Posterior cingulate gyrus (tissue), 11 donors: ENCODE results near the gene NSD2.
"Not testable (repeated sequence)": the region's sequence is repeated elsewhere in the genome, so short reads cannot be mapped to it uniquely, and the experiment has no call there.

Experiments used
- DNase-seq, 10 donors: peaks; one replicate each; pipeline versions ENCODE4 v3.0.0 to v3.0.0-alpha.2; 2020 to 2021; ENCODE audit warnings: mixed read lengths in 3 of 10
- intact Hi-C: fragments of 100-400 bp; cut with DNase I; formaldehyde crosslinking; loops from one replicate; pipeline ENCODE4 v1.15.1; 2023

The NSD2 gene

GRCh38 chr4:2009651-2010233 lies 138.5 kb downstream of the NSD2 start:
- intact Hi-C loops: loop anchor here (5.0 kb wide), 2 partner anchors 33 to 48 kb away; partner anchors contain the start of gene NAT8L
- peak in 6 of 10 donors; percentile 35 to 91 (median 47) for DNase-seq

GRCh38 chr4:2011583-2011982 lies 140.4 kb downstream of the NSD2 start:
- DNase-seq: no peak
- intact Hi-C loops: no loop called here

GRCh38 chr4:2015008-2015407 lies 143.8 kb downstream of the NSD2 start:
- DNase-seq: no peak
- intact Hi-C loops: no loop called here

GRCh38 chr4:2021358-2022018 lies 150.3 kb downstream of the NSD2 start:
- DNase-seq, intact Hi-C loops: not testable (repeated sequence)

GRCh38 chr4:2024683-2025082 lies 153.5 kb downstream of the NSD2 start:
- intact Hi-C loops: no loop called here
- no peak for DNase-seq

- intact Hi-C loops: no loop called here
- no peak for DNase-seq
Observed at GRCh38 chr4:2025817-2026216, 154.6 kb downstream of the NSD2 start.

GRCh38 chr4:2027120-2027519 lies 155.9 kb downstream of the NSD2 start:
- intact Hi-C loops: not testable (repeated sequence)

GRCh38 chr4:2031161-2031560 lies 160.0 kb downstream of the NSD2 start:
- intact Hi-C loops, DNase-seq: not testable (repeated sequence)

More at GRCh38 chr4:2027120-2027519, 155.9 kb downstream of the NSD2 start:
- not testable (repeated sequence) for DNase-seq
